ENCODE results near the gene AFF3. TPM values are rescaled to one million over a fixed set of nuclear protein-coding genes. Genes with fewer than 3 reads are reported as not detected.

AFF3 gene
- total RNA-seq, 4 donors from 2014 or later, result 2.1 to 7.3 (median 3.5) TPM

GRCh38 chr2:99840831-99841230 lies 301.6 kb downstream of the AFF3 start:
- intact Hi-C loops (cut with DNase I; ENCODE audit: low total_unique reads), result no loop called here
- DNase-seq (ENCODE audit: low spot score in 2 of 2), result no peak
- TF ChIP-seq POLR2A (IDR thresholded peaks at IDR 0.05) (no peak), CTCF (IDR thresholded peaks at IDR 0.05) (no peak)
- no peak overlapping the region for H3K4me3 ChIP-seq (ENCODE audit: low read depth, poor library complexity, severe bottlenecking)
- WGBS, 2 donors, result 86% methylated on average over 3 of the region's 3 CpGs

GRCh38 chr2:99836690-99837605 lies 305.4 kb downstream of the AFF3 start:
- intact Hi-C loops (cut with DNase I; ENCODE audit: low total_unique reads), result no loop called here
- TF ChIP-seq CTCF (IDR thresholded peaks at IDR 0.05) (no peak), POLR2A (IDR thresholded peaks at IDR 0.05) (no peak)
- WGBS, 2 donors, result 55 to 60% methylated on average over 6 of the region's 6 CpGs
- DNase-seq (ENCODE audit: low spot score in 2 of 2), result no peak
- no peak overlapping the region for H3K4me3 ChIP-seq (ENCODE audit: low read depth, poor library complexity, severe bottlenecking)

GRCh38 chr2:99834426-99834825 lies 308.0 kb downstream of the AFF3 start:
- no peak for DNase-seq (ENCODE audit: low spot score in 2 of 2)
- no peak overlapping the region for H3K4me3 ChIP-seq (ENCODE audit: low read depth, poor library complexity, severe bottlenecking)
- TF ChIP-seq CTCF (IDR thresholded peaks at IDR 0.05) (no peak), POLR2A (IDR thresholded peaks at IDR 0.05) (no peak)
- 62 to 67% methylated on average over 6 of the region's 6 CpGs for WGBS, 2 donors
- intact Hi-C loops (cut with DNase I; ENCODE audit: low total_unique reads), result no loop called here

GRCh38 chr2:99833586-99834201 lies 308.7 kb downstream of the AFF3 start:
- intact Hi-C loops (cut with DNase I; ENCODE audit: low total_unique reads), result no loop called here
- no peak for DNase-seq (ENCODE audit: low spot score in 2 of 2)
- TF ChIP-seq POLR2A (IDR thresholded peaks at IDR 0.05), result no peak
- TF ChIP-seq CTCF (IDR thresholded peaks at IDR 0.05), result no peak
- H3K4me3 ChIP-seq (ENCODE audit: low read depth, poor library complexity, severe bottlenecking), result no peak overlapping the region
- WGBS, 2 donors, result 55 to 58% methylated on average over 8 of the region's 8 CpGs

GRCh38 chr2:99832926-99833325 lies 309.5 kb downstream of the AFF3 start:
- intact Hi-C loops (cut with DNase I; ENCODE audit: low total_unique reads), result no loop called here
- no peak for DNase-seq (ENCODE audit: low spot score in 2 of 2)
- H3K4me3 ChIP-seq (ENCODE audit: low read depth, poor library complexity, severe bottlenecking), result no peak overlapping the region
- TF ChIP-seq POLR2A (IDR thresholded peaks at IDR 0.05), result no peak
- 85 to 86% methylated on average over 1 of the region's 1 CpG for WGBS, 2 donors

GRCh38 chr2:99831772-99832171 lies 310.6 kb downstream of the AFF3 start:
- H3K4me3 ChIP-seq (ENCODE audit: low read depth, poor library complexity, severe bottlenecking), result no peak overlapping the region
- intact Hi-C loops (cut with DNase I; ENCODE audit: low total_unique reads), result no loop called here
- no peak for DNase-seq (ENCODE audit: low spot score in 2 of 2)
- TF ChIP-seq POLR2A (IDR thresholded peaks at IDR 0.05) (no peak), CTCF (IDR thresholded peaks at IDR 0.05) (no peak)
- 90 to 92% methylated on average over 7 of the region's 7 CpGs for WGBS, 2 donors

All from lower leg skin (tissue), 4 donors.